ENCODE measurements around the gene CACNA1E. TPM values are rescaled to one million over a fixed set of nuclear protein-coding genes. Genes with fewer than 3 reads are reported as not detected.

The CACNA1E gene
- total and polyA plus RNA-seq, 2 donors (not counting 1 experiment from before 2014, with no cell fraction given) = 0.37 to 0.40 TPM

DNA sequence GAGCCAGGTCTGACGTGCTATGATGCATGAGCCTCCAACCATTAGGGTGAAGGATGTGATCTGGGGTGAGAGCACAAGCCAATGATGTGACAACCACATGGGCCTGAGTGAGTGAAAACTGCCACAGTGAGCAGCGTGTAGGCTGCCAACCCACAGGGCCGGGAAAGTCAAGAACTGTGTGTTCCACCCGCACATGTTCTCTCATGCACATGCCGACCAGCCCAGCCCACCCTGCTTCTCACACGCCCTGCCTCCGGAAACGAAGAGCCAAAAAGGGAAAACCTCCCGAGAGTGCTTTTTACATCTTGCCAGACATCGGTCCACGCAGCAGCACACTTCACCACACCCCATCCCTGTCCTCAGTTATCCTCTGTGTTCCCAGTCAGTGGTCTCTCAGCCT, 197.0 kb downstream of the CACNA1E start:
- Histone ChIP-seq H3K4me3 (ENCODE audit: control extremely low read depth in 1 of 5, extremely low read depth in 1 of 5, insufficient read depth in 1 of 5, low read depth in 2 of 5, low read length in 4 of 5) (no peak overlapping the region), H3K79me2 (ENCODE audit: control insufficient read depth, insufficient read depth, low read length) (no peaks in the 10 kb centered on the region), H4K20me1 (ENCODE audit: control insufficient read depth, insufficient read depth, low read length, poor library complexity, severe bottlenecking) (no peaks in the 10 kb centered on the region), H3K4me1 (ENCODE audit: control insufficient read depth in 2 of 2, insufficient read depth in 2 of 2, low read length in 2 of 2) (no peaks in the 10 kb centered on the region), H3K9me3 (ENCODE audit: control extremely low read depth in 1 of 3, control insufficient read depth in 2 of 3, insufficient read depth in 1 of 3, low read length in 2 of 3) (no peaks in the 10 kb centered on the region), H3K36me3 (replicated peaks in 1 of 2; ENCODE audit: control extremely low read depth in 1 of 2, control insufficient read depth in 1 of 2, extremely low read depth in 1 of 2, insufficient read depth in 2 of 2, low read length in 1 of 2) (no peaks in the 10 kb centered on the region), H3K27me3 (replicated peaks in 1 of 4; ENCODE audit: control extremely low read depth in 1 of 4, control insufficient read depth in 3 of 4, insufficient read depth in 4 of 4, low read length in 3 of 4) (no peaks in the 10 kb centered on the region), H3K9ac (ENCODE audit: low read length) (no peak overlapping the region), H3K4me2 (replicated peaks; ENCODE audit: low read depth, low read length, poor library complexity, severe bottlenecking) (no peak overlapping the region), H2AFZ (ENCODE audit: insufficient read depth, low read depth, low read length, poor library complexity, severe bottlenecking) (no peak overlapping the region), H3K27ac (ENCODE audit: low read length in 2 of 2) (no peak overlapping the region)
- Mint-ChIP-seq H3K27ac (no peak overlapping the region), H3K4me3 (no peak overlapping the region), H3K27me3 (peaks cover 15% of the 10 kb centered on the region), H3K4me1 (no peaks in the 10 kb centered on the region), H3K9me3 (ENCODE audit: insufficient read depth) (no peaks in the 10 kb centered on the region)
- intact Hi-C loops (cut with micrococcal nuclease) = no loop called here
- ChIA-PET POLR2A (no interaction called here), CTCF (interaction anchor here (0.9 kb wide), 1 partner anchor 10 kb away, joined by 3 read pairs; no protein-coding TSS in a partner anchor)
- no peak for DNase-seq
- WGBS (ENCODE audit: insufficient coverage) = 79% methylated on average over 11 of the region's 11 CpGs
- ATAC-seq (ENCODE audit: low read depth) = no peak
- TF ChIP-seq CTCF (IDR thresholded peaks at IDR 0.05) (no peak), EZH2 (IDR thresholded peaks at IDR 0.05; ENCODE audit: borderline replicate concordance, insufficient read depth, low read depth, low read length, poor library complexity, severe bottlenecking) (no peak)

GRCh38 chr1:181680871-181681270, 197.6 kb downstream of the CACNA1E start:
- POLR2A ChIA-PET = no interaction called here
- intact Hi-C loops (cut with micrococcal nuclease) = no loop called here
- ATAC-seq (ENCODE audit: low read depth) = no peak
- no peak overlapping the region for H3K9ac ChIP-seq (ENCODE audit: low read length)
- no peaks in the 10 kb centered on the region for H3K4me1 ChIP-seq (ENCODE audit: control insufficient read depth in 2 of 2, insufficient read depth in 2 of 2, low read length in 2 of 2)
- no peaks in the 10 kb centered on the region for H3K79me2 ChIP-seq (ENCODE audit: control insufficient read depth, insufficient read depth, low read length)
- no peaks in the 10 kb centered on the region for H4K20me1 ChIP-seq (ENCODE audit: control insufficient read depth, insufficient read depth, low read length, poor library complexity, severe bottlenecking)
- Mint-ChIP-seq H3K27ac (no peak overlapping the region), H3K27me3 (peaks cover 14% of the 10 kb centered on the region), H3K4me1 (no peaks in the 10 kb centered on the region), H3K4me3 (no peak overlapping the region), H3K9me3 (ENCODE audit: insufficient read depth) (no peaks in the 10 kb centered on the region)
- H3K27ac ChIP-seq (ENCODE audit: low read length in 2 of 2) = no peak overlapping the region
- H2AFZ ChIP-seq (ENCODE audit: insufficient read depth, low read depth, low read length, poor library complexity, severe bottlenecking) = no peak overlapping the region
- no peaks in the 10 kb centered on the region for H3K9me3 ChIP-seq (ENCODE audit: control extremely low read depth in 1 of 3, control insufficient read depth in 2 of 3, insufficient read depth in 1 of 3, low read length in 2 of 3)
- no peak overlapping the region for H3K4me3 ChIP-seq (ENCODE audit: control extremely low read depth in 1 of 5, extremely low read depth in 1 of 5, insufficient read depth in 1 of 5, low read depth in 2 of 5, low read length in 4 of 5)
- H3K27me3 ChIP-seq (replicated peaks in 1 of 4; ENCODE audit: control extremely low read depth in 1 of 4, control insufficient read depth in 3 of 4, insufficient read depth in 4 of 4, low read length in 3 of 4) = no peaks in the 10 kb centered on the region
- CTCF ChIA-PET = no interaction called here
- no peaks in the 10 kb centered on the region for H3K36me3 ChIP-seq (replicated peaks in 1 of 2; ENCODE audit: control extremely low read depth in 1 of 2, control insufficient read depth in 1 of 2, extremely low read depth in 1 of 2, insufficient read depth in 2 of 2, low read length in 1 of 2)
- TF ChIP-seq EZH2 (IDR thresholded peaks at IDR 0.05; ENCODE audit: borderline replicate concordance, insufficient read depth, low read depth, low read length, poor library complexity, severe bottlenecking) = no peak
- no peak for DNase-seq
- 73% methylated on average over 5 of the region's 7 CpGs for WGBS (ENCODE audit: insufficient coverage)
- no peak overlapping the region for H3K4me2 ChIP-seq (replicated peaks; ENCODE audit: low read depth, low read length, poor library complexity, severe bottlenecking)
